GM19455 (cell line): ENCODE data around the gene HID1.
"Not testable (repeated sequence)": the region's sequence is repeated elsewhere in the genome, so short reads cannot be mapped to it uniquely, and the experiment has no call there.

Experiments used
- ATAC-seq: cut with Tn5 transposase; IDR thresholded peaks from one replicate; pipeline ENCODE4 v1.9.1; 2021; ENCODE audit not compliant: unreplicated experiment

HID1 gene

DNA sequence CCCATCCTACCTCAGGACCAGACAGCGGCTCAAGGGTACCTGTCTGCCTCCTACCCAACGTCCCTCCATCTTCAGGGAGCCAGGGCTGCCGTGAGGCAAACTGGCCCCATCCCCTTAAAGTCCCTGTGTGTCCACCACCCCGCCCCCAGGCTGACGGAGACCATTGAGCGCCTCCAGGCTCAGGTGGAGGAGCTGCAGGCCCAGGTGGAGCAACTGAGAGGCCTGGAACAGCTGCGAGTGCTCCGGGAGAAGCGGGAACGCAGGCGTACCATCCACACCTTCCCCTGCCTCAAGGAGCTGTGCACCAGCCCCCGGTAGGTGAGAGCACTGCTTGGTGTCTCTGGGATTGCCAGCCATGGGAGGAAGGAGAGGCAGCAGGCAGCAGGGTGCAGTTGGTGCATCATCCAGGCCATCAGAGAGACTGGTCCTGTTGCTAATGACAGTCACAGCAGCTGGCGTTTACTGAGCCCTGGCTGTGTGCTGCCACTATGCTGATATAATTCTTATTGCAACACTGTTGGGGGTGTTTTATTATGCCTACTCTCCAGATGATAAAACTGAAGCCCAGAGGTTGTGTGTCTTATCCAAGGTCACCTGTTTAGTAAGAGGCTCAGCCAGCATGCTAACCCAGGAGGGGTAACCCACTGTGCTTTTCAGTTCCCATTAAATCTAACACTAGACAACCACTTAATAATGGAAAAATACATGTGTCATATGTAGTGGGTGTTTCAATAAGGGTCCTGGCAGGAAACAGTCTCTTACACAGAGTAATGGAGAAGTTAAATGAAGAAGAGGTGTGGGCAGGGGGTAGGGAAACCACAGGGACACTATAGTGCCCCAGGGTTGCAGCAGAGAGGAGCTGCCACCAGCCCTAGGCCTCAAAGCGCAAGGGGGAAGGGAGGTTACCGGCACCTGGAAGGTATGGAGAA lies 29.6 kb upstream of the HID1 start:
- no peak for ATAC-seq

DNA sequence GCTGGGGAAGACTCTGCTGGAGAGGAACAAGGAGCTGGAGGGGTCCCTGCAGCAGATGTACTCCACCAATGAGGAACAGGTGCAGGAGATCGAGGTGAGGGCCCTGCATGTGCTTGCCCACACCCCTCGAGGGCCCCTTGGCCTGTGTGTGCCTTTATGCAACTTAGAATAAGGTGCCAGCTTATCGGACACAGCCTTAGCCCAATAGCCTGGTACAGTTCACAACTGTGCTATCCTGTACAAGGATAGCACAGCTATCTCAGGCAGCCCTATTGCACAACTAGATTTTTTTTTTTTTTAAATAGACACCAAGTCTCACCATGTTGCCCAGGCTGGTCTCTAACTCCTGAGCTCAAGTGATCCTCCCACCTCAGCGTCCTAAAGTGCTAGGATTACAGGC lies 27.0 kb upstream of the HID1 start:
- no peak for ATAC-seq

DNA sequence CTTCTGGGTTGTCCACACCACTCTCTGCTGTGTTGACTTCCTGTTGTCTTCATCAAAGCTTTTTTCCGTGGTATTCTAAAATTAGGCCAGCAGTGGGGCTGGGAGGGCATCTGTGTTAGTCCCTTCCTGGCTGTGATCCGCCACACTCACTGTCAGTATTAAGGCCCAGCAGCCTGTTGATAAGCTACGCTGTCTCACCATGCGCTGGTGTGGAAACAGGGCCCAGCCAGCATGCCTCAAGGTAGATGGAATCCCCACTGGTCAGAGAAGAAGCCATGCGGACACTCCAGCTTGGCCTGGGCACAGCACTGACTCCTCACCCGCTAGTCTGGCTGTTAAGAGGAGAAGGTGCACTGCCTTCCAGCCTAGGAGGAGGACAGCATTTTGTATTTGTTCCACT lies 26.2 kb upstream of the HID1 start:
- no peak for ATAC-seq

DNA sequence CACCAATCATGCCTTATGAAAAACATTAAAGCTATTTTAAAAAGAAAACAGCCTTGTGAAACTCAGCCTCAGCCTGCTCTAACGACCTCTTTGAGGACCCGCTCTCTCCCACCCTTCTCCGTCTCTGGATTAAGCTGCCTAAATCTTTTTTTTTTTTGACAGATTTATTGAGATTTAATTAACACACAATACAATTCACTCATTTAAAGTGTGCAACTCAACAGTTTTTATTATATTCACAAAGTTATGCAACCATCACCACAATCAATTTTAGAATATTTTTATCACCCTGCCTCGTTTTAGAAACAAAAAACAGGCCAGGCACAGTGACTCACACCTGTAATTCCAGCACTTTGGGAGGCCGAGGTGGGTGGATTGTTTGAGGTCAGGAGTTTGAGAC lies 23.3 kb upstream of the HID1 start:
- ATAC-seq: no peak

DNA sequence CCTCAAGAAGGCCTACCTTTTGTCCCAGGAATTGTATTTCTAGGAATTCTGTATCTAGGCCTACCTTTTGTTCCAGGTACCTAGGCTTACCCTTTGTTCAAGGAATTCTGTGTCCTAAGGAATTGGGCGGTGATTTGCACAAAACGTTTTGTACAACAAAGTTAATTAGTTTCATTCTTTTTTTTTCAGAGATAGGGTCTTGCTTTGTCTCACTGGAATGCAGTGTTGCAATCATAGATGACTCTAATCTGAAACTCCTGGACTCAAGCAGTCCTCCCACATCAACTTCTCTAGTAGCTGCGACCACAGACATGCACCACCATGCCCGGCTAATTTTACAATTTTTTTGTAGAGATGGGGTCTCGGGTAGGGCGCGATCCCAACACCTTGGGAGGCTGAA lies 21.9 kb upstream of the HID1 start:
- no peak for ATAC-seq

DNA sequence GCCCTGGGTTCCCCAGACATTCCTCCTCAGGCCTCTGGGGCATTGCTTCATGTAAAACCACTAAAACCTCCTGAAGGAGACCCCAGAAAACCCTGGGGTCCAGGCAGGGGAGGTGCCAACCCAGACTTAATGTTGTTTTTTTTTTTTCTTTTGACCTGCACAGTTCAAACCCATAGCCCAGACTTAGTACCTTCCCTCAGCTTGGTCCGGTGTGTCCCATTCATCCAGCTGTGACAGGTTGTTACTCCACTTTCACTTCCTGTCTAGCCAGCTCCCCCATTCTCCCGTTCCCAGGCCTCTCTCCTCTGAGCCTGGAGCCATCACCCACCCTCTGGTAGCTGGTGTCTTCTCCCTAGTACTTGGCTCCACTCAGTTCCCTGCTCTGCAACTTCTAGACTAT lies 19.7 kb upstream of the HID1 start:
- no peak for ATAC-seq

DNA sequence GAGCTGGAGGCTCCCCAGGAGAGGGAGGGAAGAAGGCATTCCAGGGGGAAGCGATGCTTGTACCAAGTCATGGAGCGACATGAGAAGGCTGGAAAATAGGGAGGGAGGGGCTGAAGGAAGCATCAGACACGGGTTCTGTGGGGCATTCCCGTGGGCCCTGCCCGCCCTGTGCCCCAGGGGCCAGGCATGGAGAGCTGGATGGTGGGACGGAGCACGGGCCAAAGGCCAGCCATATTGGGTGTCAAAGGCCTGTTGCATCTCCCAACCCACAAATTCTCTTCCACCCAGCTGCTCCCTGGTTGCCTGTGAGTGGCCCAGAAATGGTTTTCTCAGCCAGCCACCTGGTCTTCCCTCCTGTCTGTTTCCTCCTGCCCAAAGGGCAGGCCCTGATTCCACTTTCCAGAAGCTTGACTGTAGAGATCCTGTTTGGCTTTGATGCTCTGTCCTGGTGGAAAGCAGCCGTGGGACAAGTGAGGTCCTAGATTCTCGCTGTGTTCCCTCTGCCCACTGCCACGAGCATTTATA lies 18.1 kb upstream of the HID1 start:
- ATAC-seq: no peak

DNA sequence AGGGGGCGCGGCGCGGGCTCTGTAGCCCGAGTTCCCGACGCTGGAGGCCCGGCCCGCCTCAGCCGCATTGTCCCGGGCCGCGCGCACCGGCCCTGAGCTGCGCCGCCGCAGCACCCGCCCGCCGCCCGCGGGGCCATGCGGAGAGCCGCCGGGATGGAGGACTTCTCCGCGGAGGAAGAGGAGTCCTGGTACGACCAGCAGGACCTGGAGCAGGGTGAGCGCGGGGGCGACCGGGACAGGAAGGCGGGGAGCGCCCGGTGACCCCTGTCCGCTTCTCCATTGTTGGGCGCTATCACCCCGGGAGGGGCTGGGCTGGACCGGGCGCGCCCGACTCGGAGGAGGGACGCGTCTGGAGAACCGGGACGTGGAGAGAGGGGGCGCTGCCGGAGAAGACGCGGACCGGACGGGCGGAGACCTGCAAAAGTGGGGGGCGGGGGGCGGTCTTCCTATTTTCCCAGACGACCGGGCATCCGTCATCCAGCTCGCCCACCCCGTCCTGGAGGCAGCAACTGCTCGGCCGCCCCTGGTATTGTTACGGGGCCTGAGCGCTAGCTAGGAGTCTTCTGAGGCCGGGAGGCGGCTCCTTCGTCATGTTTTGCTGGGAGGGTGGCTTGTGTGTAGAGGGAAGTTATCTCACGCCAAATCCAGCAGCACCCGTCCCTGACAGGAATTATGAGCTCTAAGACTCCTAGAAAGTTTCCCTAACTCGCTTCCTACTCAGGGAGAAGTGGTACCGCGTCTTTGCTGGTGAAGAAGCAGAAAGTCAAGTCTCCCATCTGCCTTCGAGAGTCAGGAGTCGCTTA lies 15.6 kb upstream of the HID1 start:
- peak; percentile 24 for ATAC-seq

DNA sequence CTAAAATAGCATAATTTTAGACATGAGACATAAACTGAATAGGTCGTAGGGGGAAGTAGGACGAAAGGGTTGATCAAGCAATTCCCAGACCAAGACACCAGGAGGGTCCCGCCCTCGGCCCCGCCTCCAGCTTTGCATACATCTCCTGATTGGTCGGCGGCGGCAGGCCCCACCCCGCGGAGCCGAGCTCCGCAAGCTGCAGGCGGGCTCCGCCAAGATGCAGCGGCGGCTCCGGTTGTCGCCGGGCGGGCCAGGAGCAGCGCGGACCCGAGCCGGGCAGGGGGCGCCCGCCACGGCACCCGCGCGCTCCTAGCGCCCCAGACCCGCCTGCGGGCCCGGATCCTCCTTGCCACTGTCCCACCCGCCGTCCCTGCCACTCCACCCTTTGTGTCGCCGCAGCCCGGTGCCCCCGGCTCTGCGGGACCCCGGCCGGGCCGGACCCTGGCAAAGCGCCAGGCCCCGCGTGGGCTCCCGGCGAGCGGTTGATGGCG lies 14.9 kb upstream of the HID1 start, which contains the start of gene CDR2L:
TSS of gene CDR2L (plus strand) at position 215 of the 491 bp plus-strand sequence. CDS start 412 bp downstream, outside the sequence.
- ATAC-seq: peak; percentile 91

DNA sequence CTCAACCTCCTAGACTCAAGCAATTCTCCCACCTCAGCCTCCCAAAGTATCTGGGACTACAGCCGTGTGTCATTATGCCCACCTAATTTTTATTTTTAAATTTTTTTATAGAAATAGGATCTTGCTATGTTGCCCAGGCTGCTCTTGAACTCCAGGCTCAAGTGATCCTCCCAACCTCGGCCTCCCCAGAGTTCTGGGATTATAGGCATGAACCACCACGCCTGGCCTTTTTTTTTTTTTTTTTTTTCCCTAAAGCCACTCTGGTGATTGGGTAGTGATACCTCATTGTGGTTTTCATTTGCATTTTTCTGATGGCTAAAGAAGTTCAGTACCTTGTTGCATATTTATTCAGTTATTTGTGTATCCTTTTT lies 13.6 kb upstream of the HID1 start:
- no peak for ATAC-seq

DNA sequence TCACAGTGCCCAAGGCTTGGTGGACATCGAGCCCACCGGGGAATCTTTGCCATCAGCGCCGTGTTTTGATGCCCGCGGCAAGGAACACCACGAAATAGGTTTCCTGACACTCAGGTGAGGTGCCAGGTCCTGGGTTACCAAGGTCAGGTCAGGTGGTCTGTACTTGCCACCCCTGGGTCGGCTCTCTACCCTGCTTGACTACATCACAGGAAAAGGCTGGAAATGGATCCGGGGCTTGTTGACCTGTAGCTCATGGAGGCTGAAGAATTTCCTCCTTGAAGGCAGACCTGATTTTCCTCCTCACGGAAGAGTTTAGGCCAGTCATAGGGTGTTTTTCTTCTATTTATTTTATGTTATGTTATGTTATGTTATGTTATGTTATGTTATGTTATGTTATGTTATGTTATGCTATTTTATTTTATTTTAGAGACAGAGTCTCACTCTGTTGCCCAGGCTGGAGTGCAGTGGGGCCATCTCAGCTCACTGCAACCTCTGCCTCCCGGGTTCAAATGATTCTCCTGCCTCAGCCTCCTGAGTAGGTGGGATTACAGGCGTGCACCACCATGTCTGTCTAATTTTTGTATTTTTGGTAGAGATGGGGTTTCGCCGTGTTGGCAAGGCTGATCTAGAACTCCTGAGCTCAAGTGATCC lies 10.2 kb upstream of the HID1 start:
- ATAC-seq: not testable (repeated sequence)

DNA sequence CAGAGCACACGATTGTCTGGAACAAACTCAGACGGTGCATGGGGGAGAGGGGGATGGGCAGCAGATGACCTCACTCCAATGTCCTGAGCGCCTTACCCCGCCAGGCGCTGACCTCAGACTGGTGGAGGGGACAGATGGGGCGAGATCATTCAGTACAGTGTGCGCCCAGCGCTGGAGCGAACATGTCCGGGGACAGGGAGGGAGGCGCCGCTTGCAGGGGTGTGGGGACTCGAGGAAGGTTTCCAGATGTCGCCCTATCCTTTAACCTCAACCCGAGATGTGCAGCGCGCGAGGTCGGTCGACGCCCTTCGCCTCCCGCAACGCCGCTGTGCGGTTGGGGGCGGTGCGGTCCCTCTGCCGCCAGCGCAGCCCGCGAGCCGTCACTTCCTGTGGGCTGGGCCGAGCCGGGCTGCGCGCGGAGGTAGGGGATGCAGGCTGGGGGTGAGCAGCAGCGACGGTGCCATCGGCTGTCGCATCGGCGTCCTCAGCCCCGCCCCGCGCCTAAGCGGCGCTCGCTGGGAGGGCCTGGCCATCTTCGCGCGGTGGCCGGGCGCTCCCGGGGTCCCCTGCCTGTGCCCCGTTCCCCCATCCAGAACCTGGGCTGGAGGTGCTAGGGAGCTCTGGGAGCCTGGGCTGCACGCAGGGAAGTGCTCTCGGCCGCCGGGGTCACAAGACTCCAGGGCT lies 9.6 kb upstream of the HID1 start:
- no peak for ATAC-seq

DNA sequence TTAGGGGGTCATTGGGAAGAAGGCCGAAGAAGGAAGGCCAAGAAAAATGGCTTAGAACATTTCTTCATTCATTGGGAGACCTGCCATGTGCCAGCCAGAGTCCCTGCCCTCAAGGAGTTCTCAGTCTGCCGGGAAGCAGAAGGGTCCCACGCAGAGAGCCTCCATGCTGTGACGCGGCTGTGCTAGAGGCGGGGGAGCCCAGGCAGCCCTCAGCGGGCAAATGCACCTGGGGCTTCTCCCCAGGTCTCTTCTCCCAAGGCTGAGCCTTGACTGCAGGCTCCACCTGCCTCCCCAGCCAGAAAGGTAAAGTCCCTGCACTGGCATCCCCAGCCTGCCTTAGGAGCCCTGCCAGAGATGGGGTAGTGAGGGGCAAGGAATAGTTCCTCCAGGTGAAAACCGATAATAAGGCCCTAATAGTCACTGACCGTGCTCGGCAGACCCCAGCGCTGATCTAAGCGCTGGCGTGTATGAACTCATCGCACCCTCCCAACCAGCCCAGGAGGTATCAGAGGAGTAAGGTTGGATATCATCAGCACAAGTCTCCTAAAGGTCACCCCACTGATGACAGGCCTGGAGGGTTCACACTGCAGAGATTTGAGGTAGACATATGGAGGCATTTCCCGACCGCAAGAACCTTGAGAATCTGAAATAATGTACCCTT lies 8.9 kb upstream of the HID1 start:
- no peak for ATAC-seq

DNA sequence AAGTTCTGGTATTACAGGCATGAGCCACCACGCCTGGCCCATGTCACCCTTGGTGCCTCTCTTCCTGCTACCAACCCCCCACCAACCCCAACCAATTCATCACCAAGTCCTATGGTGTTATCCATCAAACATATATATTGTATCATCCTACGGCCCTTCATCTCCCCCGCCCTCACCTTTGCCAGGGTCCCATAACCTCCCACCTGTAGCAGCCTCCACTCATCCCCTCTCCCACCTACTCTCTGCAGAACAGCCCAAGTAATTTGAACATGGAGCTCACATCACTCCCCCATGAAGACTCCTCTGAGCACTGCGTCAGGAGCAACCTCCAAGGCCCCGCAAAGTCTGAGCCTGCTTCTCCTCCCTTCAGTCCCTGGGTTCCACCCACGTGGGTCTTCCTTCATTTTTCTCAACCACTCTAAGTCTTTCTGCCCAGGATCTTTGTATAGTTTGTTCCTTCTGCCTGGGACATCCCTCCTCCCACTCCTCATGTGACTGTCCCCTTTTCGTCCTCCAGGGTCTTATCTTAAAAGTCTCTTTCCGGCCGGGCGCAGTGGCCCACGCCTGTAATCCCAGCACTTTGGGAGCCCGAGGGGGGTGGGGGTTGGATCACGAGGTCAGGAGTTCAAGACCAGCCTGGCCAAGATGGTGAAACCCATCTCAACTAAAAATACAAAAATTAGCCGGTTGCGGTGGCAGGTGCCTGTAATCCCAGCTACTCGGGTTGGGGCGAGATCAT lies 7.0 kb upstream of the HID1 start:
- ATAC-seq: no peak

DNA sequence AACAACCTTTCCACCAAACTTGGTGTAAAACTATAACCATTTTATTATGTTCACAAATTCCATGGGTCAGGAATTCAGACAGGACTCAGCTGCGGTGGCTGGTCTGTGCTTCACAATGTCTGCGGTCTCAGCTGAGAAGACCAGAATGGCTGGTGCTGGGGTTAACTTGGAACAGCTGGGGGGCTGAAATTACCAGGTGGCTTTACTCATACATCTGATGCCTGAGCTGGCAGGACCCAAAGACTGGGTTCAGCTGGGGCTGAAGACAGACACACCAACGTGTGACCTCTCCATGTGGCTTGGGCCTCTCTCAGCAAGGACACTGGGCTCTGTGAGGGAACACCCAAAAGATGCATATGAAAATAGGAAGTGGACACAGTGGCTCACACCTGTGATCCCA lies 5.7 kb upstream of the HID1 start:
- no peak for ATAC-seq

DNA sequence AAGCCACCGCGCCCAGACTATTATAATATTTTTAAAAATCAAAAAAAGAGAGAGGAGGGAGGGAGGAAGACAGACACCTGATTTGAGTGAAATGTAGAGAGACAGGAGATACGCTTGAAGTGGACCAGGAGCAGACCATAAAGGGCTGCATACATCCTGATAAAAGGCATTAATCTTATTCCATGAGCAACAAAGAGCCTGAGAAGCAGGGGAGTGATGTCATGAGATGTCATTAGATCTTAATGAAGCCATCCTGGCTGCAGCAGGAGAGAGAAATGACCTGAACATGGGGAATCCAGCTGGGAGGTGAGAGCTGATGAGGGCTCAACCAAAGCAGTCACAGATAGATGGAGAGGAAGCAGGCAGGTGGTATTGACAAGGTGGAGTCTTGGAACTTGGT lies 5.2 kb upstream of the HID1 start:
- no peak for ATAC-seq

DNA sequence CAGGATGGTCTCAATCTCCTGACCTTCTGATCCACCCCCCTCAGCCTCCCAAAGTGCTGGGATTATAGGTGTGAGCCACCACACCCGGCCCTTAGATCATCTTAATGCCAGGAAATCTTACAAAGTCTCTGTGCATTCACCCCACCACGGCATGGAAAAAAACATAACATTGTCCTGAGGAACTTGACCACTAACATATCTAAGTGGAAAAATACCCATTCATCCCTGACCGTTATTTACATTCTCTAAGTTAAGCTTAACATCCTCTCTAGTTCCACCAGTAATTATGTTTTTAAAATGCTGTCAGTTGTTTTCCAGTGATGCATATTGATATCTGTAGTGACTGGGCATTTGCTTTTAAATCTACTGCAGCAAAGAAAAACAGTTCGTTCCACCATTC lies 3.4 kb upstream of the HID1 start:
- ATAC-seq: no peak

DNA sequence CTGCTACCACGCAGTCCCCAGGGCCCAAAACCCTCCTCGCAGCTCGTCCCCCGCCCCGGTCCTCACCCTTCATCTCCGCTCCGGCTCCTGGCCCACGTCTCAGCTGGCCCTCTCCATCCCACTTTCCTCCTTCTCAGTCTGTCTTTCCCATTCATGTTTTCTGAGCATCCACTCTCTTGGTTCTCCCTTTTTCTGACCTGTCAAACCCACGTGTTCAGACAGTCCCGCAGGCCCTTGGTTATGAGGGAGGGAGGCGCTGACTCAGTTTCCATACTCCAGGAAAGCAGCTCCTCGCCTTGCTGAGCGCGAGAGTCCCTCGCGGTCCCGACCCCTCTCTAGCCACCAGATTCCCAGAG lies 392 bp upstream of the HID1 start:
- ATAC-seq: no peak

DNA sequence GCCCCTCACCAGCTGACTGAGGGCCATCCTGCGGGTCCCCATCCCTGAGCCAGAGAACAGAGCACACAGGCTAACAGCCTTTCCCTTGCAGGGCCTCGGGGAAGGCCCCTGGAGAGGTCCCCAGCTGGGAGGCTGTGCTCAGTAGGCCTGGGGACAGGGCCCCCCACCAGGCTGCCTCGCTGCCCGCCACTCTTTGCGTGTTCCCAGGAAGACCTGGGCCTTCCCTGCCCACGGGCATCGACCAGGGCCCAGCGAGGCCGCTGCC lies 785 bp downstream of the HID1 start:
- ATAC-seq: no peak
